NCI-H1105 treated with DMSO at 0.1 percent for 48 hours (cell line): ENCODE results near the gene PTPRM.
A peak's percentile ranks its signal among the peaks of the same experiment; 100 is the strongest.

ENCODE experiments used
- DNase-seq: peaks from one replicate; lab custom pipeline; 2025; lab: John Stamatoyannopoulos, UW

The PTPRM gene

GRCh38 chr18:8175501-8176061 lies 608.5 kb downstream of the PTPRM start:
- no peak for DNase-seq

- DNase-seq, result no peak
Observed at GRCh38 chr18:8176109-8176508, 609.0 kb downstream of the PTPRM start.

GRCh38 chr18:8176554-8176953 lies 609.4 kb downstream of the PTPRM start:
- no peak for DNase-seq

GRCh38 chr18:8177330-8178016 lies 610.4 kb downstream of the PTPRM start:
- peak; percentile 26 for DNase-seq

GRCh38 chr18:8186413-8186812 lies 619.3 kb downstream of the PTPRM start:
- DNase-seq, result no peak

- no peak for DNase-seq
Observed at GRCh38 chr18:8188184-8188583, 621.1 kb downstream of the PTPRM start.

GRCh38 chr18:8190980-8191379 lies 623.9 kb downstream of the PTPRM start:
- no peak for DNase-seq

- DNase-seq, result no peak
Observed at GRCh38 chr18:8194431-8194830, 627.3 kb downstream of the PTPRM start.

GRCh38 chr18:8196238-8196637 lies 629.1 kb downstream of the PTPRM start:
- no peak for DNase-seq

- DNase-seq, result no peak
Observed at GRCh38 chr18:8197499-8197898, 630.4 kb downstream of the PTPRM start.

- DNase-seq, result no peak
Observed at GRCh38 chr18:8207996-8208395, 640.9 kb downstream of the PTPRM start.

GRCh38 chr18:8208716-8209115 lies 641.6 kb downstream of the PTPRM start:
- DNase-seq, result no peak

GRCh38 chr18:8212896-8213780 lies 646.0 kb downstream of the PTPRM start:
- DNase-seq, result no peak

GRCh38 chr18:8215741-8216140 lies 648.6 kb downstream of the PTPRM start:
- DNase-seq, result no peak

GRCh38 chr18:8217051-8217564 lies 650.0 kb downstream of the PTPRM start:
- DNase-seq, result no peak

GRCh38 chr18:8218197-8218596 lies 651.1 kb downstream of the PTPRM start:
- DNase-seq, result no peak

- no peak for DNase-seq
Observed at GRCh38 chr18:8221452-8221851, 654.3 kb downstream of the PTPRM start.

- DNase-seq, result no peak
Observed at GRCh38 chr18:8224576-8224975, 657.5 kb downstream of the PTPRM start.

- DNase-seq, result no peak
Observed at GRCh38 chr18:8229040-8229439, 661.9 kb downstream of the PTPRM start.

GRCh38 chr18:8229787-8230186 lies 662.7 kb downstream of the PTPRM start:
- DNase-seq, result no peak

- no peak for DNase-seq
Observed at GRCh38 chr18:8231316-8231715, 664.2 kb downstream of the PTPRM start.

GRCh38 chr18:8232791-8233190 lies 665.7 kb downstream of the PTPRM start:
- DNase-seq, result no peak

- DNase-seq, result no peak
Observed at GRCh38 chr18:8235894-8236293, 668.8 kb downstream of the PTPRM start.
